Endothelial cell of umbilical vein (primary cell): ENCODE results near the gene AMMECR1.

ENCODE experiments used
- CTCF ChIP-seq, 2 donors: IDR thresholded peaks; 1 replicate in 1 of 2; 2 replicates in 1 of 2; pipeline ENCODE4 v1.5.1; 2011; ENCODE audit warnings: low read length in 2 of 2, mild to moderate bottlenecking in 2 of 2, moderate library complexity in 2 of 2, control low read depth in 1 of 2, inconsistent platforms in 1 of 2, low read depth in 1 of 2; ENCODE audit not compliant: insufficient read depth in 1 of 2; ENCODE audit errors: extremely low read depth in 1 of 2
- EZH2 ChIP-seq: IDR thresholded peaks from 2 replicates; pipeline ENCODE4 v1.6.1; 2012; ENCODE audit warnings: borderline replicate concordance, low read depth, mild to moderate bottlenecking, moderate library complexity, low read length, inconsistent platforms; ENCODE audit not compliant: severe bottlenecking
- FOS ChIP-seq: IDR thresholded peaks from 2 replicates; pipeline ENCODE4 v1.6.1; 2011; ENCODE audit warnings: mild to moderate bottlenecking, low read length, moderate library complexity, borderline replicate concordance; ENCODE audit not compliant: insufficient read depth
- JUN ChIP-seq: IDR thresholded peaks from 2 replicates; pipeline ENCODE4 v1.6.1; 2011; ENCODE audit warnings: borderline replicate concordance, low read depth; ENCODE audit not compliant: insufficient read length, insufficient read depth
- MAX ChIP-seq: IDR thresholded peaks from 2 replicates; pipeline ENCODE4 v1.6.1; 2011; ENCODE audit not compliant: insufficient read depth, insufficient read length
- MYC ChIP-seq: IDR thresholded peaks from one replicate; pipeline ENCODE4 v1.6.1; 2011; ENCODE audit warnings: mild to moderate bottlenecking, low read depth, low read length
- POLR2A ChIP-seq: IDR thresholded peaks from 2 replicates; pipeline ENCODE4 v1.6.1; 2012; ENCODE audit warnings: low read depth, mild to moderate bottlenecking, control low read depth, low read length
- POLR2AphosphoS5 ChIP-seq: IDR thresholded peaks from 2 replicates; pipeline ENCODE4 v1.6.1; 2012; ENCODE audit warnings: low read depth, mild to moderate bottlenecking, control low read depth, low read length, moderate library complexity; ENCODE audit not compliant: insufficient read depth

GRCh38 chrX:110162867-110163266, 155.0 kb downstream of the AMMECR1 start:
- TF ChIP-seq CTCF (IDR thresholded peaks at IDR 0.05; ENCODE audit: extremely low read depth in 1 of 2, insufficient read depth in 1 of 2, low read depth in 1 of 2, low read length in 2 of 2) (no peak), POLR2AphosphoS5 (no peak), MYC (no peak), POLR2A (no peak), FOS (no peak), EZH2 (no peak), JUN (no peak), MAX (no peak)
